GM19043 (cell line): ENCODE measurements around the gene THOC5.

Experiments used
- ATAC-seq: cut with Tn5 transposase; IDR thresholded peaks from one replicate; pipeline ENCODE4 v1.9.1; 2021; ENCODE audit warnings: low read depth; ENCODE audit not compliant: unreplicated experiment

THOC5 gene

GRCh38 chr22:29478326-29479276, 75.0 kb downstream of the THOC5 start:
- no peak for ATAC-seq

DNA sequence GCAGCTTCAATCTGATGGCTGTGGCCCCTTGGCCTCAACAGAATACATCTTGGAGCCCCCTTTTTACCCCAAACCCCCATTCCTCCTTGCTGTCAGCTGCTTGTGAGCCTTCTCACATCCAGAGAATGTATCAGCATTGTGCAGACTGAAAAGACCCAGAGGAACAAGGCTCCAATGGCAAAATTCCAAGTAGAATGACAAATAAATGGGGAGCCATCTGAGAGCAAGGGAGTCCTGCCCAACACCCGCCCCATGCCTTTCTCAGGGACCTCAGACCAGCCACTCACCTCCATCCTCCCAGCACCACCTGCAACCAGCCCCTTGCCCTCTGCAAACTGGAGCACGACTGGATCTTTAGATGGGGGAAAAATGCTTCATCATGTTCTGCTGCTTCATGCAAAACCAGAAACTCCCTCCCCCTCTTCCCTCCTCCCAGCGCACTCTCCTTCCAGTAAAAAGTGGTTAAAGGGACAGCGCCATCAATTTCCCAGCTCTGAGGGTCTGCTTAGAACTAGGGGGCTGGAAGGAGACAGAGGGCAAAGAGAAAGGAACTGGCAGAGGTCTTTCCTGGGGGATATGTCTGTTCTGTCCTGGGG, 75.7 kb downstream of the THOC5 start:
- ATAC-seq, result no peak

GRCh38 chr22:29476116-29476515, 77.4 kb downstream of the THOC5 start:
- ATAC-seq, result no peak

DNA sequence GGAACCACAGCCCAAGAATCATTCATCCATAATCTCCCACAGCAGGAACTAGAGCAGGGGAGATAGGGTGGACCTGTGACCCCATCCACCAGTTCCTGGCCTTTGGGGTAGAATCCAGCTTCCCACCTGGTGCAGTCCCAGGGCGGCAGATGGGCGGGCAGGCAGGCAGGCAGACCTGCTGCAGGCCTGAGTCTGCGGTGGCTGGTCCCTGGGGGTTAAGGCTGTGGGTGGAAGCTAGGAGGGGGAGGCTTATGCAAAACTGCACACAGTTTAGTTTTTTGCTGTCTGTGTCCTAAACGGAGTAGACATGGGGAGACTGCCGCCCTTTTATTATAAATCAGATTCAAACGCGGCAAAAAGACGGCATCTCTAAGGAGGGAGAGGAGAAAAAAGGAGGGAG, 78.0 kb downstream of the THOC5 start:
- no peak for ATAC-seq

DNA sequence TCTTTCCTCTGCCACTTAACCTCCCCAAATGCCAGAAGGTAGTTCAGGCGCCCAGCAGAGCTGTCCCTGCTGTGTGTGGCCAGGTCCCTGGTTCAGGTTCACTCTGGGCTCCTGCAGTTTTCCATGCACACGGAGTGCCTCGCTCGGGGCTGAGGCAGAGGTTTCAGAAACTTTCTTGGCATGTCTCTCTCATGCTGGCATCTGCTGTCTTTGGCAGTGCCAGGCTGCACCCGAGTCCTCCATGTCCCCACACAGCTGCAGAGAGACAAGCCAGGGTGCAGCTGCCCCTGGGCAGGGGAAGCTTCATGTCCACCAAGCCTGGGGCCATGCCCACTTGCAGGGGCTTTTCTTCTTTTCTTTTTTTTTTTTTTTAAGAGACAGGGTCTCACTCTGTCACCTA, 80.6 kb downstream of the THOC5 start:
- ATAC-seq, result no peak

- ATAC-seq, result no peak
Measured at GRCh38 chr22:29470159-29470855, 83.2 kb downstream of the THOC5 start.

DNA sequence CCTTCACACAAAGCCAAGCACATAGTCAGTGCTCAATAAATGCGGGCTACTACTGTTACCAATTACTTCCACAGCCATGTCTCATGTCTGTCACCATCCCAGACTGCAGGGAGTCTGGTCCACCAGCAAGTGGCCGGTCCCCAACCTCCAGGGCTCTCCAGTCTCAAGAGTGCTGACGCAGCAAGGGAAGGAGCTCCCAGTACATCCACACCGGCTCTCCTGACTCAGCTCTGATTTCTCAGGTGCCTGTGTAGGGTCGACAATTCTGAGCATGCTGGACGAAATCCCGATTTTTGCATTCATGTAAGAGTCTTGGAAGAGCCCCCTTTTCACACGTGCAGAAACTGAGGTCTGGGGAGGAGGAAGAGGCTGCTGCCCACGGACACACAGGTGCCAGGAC, 83.8 kb downstream of the THOC5 start:
- no peak for ATAC-seq

DNA sequence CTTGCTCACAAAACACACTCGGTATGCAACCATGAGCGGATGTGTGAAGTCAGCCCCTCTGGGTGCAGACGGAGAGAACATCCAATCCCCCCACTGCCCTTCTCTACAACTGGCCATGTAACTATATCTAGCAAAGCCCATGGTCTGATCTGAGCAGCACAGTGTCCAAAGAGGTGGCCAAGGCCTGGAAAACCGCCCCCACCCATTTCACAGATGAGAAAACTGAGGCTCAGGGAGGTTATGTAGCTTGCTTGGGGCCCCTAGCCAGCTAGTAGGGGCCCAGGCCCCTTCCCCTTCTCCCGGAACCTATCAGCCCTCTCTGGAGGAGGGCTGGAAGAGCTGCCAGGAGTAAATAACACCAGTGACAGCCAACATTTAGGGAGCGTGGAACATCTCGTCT, 89.0 kb downstream of the THOC5 start:
- no peak for ATAC-seq

GRCh38 chr22:29463629-29464028, 89.9 kb downstream of the THOC5 start:
- no peak for ATAC-seq

DNA sequence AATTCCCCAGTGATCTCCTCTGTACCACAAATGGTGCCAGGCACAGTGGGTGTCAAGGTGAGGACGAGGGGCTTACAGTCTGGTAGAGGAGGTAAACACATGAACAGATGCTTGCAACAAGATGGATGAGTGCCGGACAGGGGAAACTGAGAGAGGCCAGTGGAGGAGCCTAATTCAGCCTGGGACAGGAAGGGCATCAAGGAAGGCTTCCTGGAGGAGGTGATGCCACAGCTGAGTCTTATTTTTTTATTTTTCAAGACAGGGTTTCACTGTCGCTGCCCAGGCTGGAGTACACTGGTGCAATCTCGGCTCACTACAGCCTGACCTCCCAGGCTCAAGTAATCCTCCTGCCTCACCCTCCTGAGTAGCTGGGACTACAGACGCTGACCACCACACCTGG, 92.3 kb downstream of the THOC5 start:
- ATAC-seq, result no peak

GRCh38 chr22:29459773-29460172, 93.8 kb downstream of the THOC5 start:
- no peak for ATAC-seq

DNA sequence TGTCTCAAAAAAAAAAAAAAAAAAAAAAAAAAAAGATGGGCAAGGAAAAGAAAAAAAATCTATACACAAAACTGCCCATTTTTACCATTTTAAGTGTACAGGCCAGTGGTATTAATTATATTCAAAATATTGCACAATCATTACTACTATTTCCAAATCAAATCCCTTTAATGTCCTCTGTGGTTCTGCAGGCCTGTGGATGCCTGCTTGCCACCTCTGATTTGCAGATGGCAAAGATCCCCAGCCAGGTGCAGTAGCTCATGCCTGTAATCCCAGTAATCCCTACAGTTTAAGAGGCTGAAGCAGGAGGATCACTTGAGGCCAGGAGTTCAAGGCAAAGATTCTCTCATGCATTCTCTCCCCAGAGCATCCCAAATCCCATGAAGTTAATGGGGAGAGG, 95.0 kb downstream of the THOC5 start:
- no peak for ATAC-seq

DNA sequence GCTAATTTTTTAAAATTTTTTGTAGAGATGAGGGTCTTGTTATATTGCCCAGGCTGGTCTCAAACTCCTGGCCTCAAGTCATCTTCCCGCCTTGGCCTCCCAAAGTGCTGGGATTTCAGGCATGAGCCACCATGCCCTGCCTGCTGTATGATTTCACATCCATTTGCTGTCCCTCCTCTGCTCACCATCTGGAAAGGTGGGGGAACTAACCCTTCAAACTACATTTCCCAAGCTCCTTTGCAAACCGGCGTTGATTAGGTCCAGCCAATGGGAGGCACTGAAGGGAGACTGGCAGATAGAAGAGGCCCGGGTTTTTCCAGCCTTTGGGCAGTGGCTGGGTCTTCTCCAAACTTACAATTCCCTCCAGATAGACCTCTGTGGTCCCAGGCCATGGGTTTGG, 95.8 kb downstream of the THOC5 start:
- ATAC-seq, result no peak

- ATAC-seq, result no peak
Measured at GRCh38 chr22:29456211-29456671, 97.3 kb downstream of the THOC5 start.
